ENCODE results near the gene ZNF688. TPM values are rescaled to one million over a fixed set of nuclear protein-coding genes. Genes with fewer than 3 reads are reported as not detected.
A peak's percentile ranks its signal among the peaks of the same experiment; 100 is the strongest.

ZNF688 gene
- total and polyA plus RNA-seq, 2 of the 13 experiments (the other 11 are each of a cell fraction or from before 2014, with no cell fraction given): 2.4 to 5.4 TPM

- TF ChIP-seq ARID5B (CRISPR knock-in tag; IDR thresholded peaks at IDR 0.05) (no peak), FOSL2 (CRISPR knock-in tag; IDR thresholded peaks at IDR 0.05) (peak; percentile 57; the same call in 1 of the 2 replicates), CENPBD1 (CRISPR knock-in tag; IDR thresholded peaks at IDR 0.05; ENCODE audit: borderline replicate concordance, low read depth) (no peak), TGIF2 (CRISPR knock-in tag; IDR thresholded peaks at IDR 0.05) (peak; percentile 67; the same call in 1 of the 2 replicates), ESRRA (CRISPR knock-in tag; IDR thresholded peaks at IDR 0.05; ENCODE audit: low read depth) (no peak), JARID2 (CRISPR knock-in tag; IDR thresholded peaks at IDR 0.05; ENCODE audit: insufficient replicate concordance) (no peak), MYNN (CRISPR knock-in tag; IDR thresholded peaks at IDR 0.05; ENCODE audit: low read depth) (no peak; the same call in 1 of the 2 replicates), HNF1A (IDR thresholded peaks at IDR 0.05; ENCODE audit: low read depth) (no peak), HNF1A (CRISPR knock-in tag; IDR thresholded peaks at IDR 0.05; ENCODE audit: borderline replicate concordance) (0 out of 2 replicates have a peak, but pooled peaks have one; percentile 40), CEBPB (IDR thresholded peaks at IDR 0.05; ENCODE audit: borderline replicate concordance, low read depth, low read length) (no peak), RAD51 (IDR thresholded peaks at IDR 0.05; ENCODE audit: borderline replicate concordance) (no peak), ZNF549 (CRISPR knock-in tag; IDR thresholded peaks at IDR 0.05) (no peak), ZNF75D (CRISPR knock-in tag; IDR thresholded peaks at IDR 0.05; ENCODE audit: borderline replicate concordance) (peak; percentile 74), ARNT (IDR thresholded peaks at IDR 0.05) (no peak), KDM6A (CRISPR knock-in tag; IDR thresholded peaks at IDR 0.05; ENCODE audit: low read depth) (no peak), ATF6 (CRISPR knock-in tag; conservative IDR thresholded peaks at IDR 0.05) (no peak), ZNF564 (CRISPR knock-in tag; IDR thresholded peaks at IDR 0.05) (0 out of 2 replicates have a peak, but pooled peaks have one; percentile 48), NPAS2 (CRISPR knock-in tag; IDR thresholded peaks at IDR 0.05; ENCODE audit: borderline replicate concordance) (no peak), ARHGAP35 (CRISPR knock-in tag; IDR thresholded peaks at IDR 0.05; ENCODE audit: borderline replicate concordance) (peak; percentile 42; the same call in 1 of the 2 replicates), PAF1 (CRISPR knock-in tag; IDR thresholded peaks at IDR 0.05) (no peak), PHF5A (CRISPR knock-in tag; IDR thresholded peaks at IDR 0.05; ENCODE audit: low read depth, unreplicated experiment) (no peak)
Measured at GRCh38 chr16:30535777-30536190, 35.7 kb downstream of the ZNF688 start (continued).

Measured in HepG2 (cell line).